Psoas muscle (tissue), 8 donors: Measurements from ENCODE around the gene IQCN. TPM values are rescaled to one million over a fixed set of nuclear protein-coding genes. Genes with fewer than 3 reads are reported as not detected.

Experiments
- ATAC-seq, 4 donors: fragments of 200-7000 bp; cut with Tn5 transposase; one replicate each; pipeline ENCODE4 v1.9.1; 2020; ENCODE audit warnings: moderate library complexity in 3 of 4, mild to moderate bottlenecking in 2 of 4
- DNase-seq, 2 donors: peaks; one replicate each; pipeline ENCODE4 v3.0.0-alpha.2; 2020
- H3K27ac ChIP-seq: fragments of 200-600 bp; one replicate; pipeline ENCODE4 v1.8.0; 2022
- H3K27me3 ChIP-seq, 3 donors: fragments of 200-600 bp in 1 of 3; one replicate each; pipeline versions ENCODE4 v1.6.1 to v1.8.0; 2013 to 2022; ENCODE audit warnings: low read length in 2 of 3, mild to moderate bottlenecking in 2 of 3, moderate library complexity in 1 of 3; ENCODE audit not compliant: insufficient read depth in 3 of 3
- H3K36me3 ChIP-seq, 2 donors: fragments of 200-600 bp in 1 of 2; one replicate each; pipeline versions ENCODE4 v1.6.1 to v1.8.0; 2013 to 2022; ENCODE audit warnings: low read depth in 1 of 2, mild to moderate bottlenecking in 1 of 2, moderate library complexity in 1 of 2; ENCODE audit not compliant: insufficient read depth in 1 of 2
- H3K4me1 ChIP-seq: fragments of 200-600 bp; one replicate; pipeline ENCODE4 v1.8.0; 2022
- H3K4me3 ChIP-seq: fragments of 200-600 bp; one replicate; pipeline ENCODE4 v1.8.0; 2022; ENCODE audit warnings: mild to moderate bottlenecking
- H3K9me3 ChIP-seq: fragments of 200-600 bp; one replicate; pipeline ENCODE4 v1.8.0; 2022
- CTCF ChIP-seq: fragments of 200-600 bp; IDR thresholded peaks from one replicate; pipeline ENCODE4 v1.8.0; 2022; ENCODE audit warnings: antibody characterized with exemption
- WGBS, 3 donors: extraction: QIAGEN DNeasy Blood & Tissue Kit; methylation state at CpG; one replicate each; pipeline versions ENCODE4 v1.1.6 to v1.1.7; 2013; 5-methylcytosine and 5-hydroxymethylcytosine counted together
- intact Hi-C, 2 donors: fragments of 100-400 bp; cut with DNase I; formaldehyde crosslinking; loops; one replicate each; pipeline versions ENCODE4 v1.11.0 to v1.14.2; 2022
- polyA plus RNA-seq, 3 donors: library from polyadenylated mRNA; stranded (reverse); fragments of 200-250 nt; gene quantifications; one replicate each; pipeline ENCODE4 v1.2.3, GENCODE V29; 2013
- total RNA-seq, 4 donors: library from RNA; stranded (reverse); fragmentation: NEBNext Ultra II Directional in 2 of 4; extraction: Animal tissue kit (Norgen Biotek cat#: 25700) in 2 of 4; gene quantifications; one replicate each; pipeline versions ENCODE4 v1.2.1 to v1.2.4, GENCODE V29; 2021 to 2023
- donor health status: healthy with polysubstance abuse.
- donor health status: DM: no; HTN: no; CAD: no; lungs with moderate emphysema.
- donor health status: Bipolar disorder and iron deficiency.
- donor health status: healthy.
- donor health status: DM: yes; HTN: yes; CAD: no.
- donor health status: DM: no; HTN: no; CAD: no.
- donor health status: DM: no; HTN: no; CAD: no.
- donor health status: DM: yes; HTN: yes; CAD: no.

IQCN gene
- total and polyA plus RNA-seq, 7 donors, result 0.12 to 1.5 (median 0.39) TPM

- ATAC-seq (no peak), DNase-seq (peak; percentile 49 to 71)
- Histone ChIP-seq H3K27me3 (no peaks in the 10 kb centered on the region), H3K4me3 (no peak overlapping the region), H3K9me3 (no peaks in the 10 kb centered on the region), H3K36me3 (no peaks in the 10 kb centered on the region), H3K27ac (no peak overlapping the region), H3K4me1 (peaks cover 10% of the 10 kb centered on the region)
- intact Hi-C loops, result loop anchor here (1.0 to 5.0 kb wide), 4 partner anchors 43 to 204 kb away; no protein-coding TSS in a partner anchor
- WGBS, 3 donors, result 13 to 15% (median 15%) methylated on average over 32 of the region's 32 CpGs
- TF ChIP-seq CTCF, result peak; percentile 68
Measured at GRCh38 chr19:18208098-18208951, 65.9 kb downstream of the IQCN start.

Other genes starting within 250 kb of the IQCN start
- gene IL12RB1, start 187.5 kb downstream of the IQCN start, total RNA-seq, result under 1 TPM; 0.15 to 0.53 (median 0.26) TPM
- under 1 TPM in 2 of 3 donors, not detected in 1; 0.14 to 0.17 TPM for gene IL12RB1, start 187.5 kb downstream of the IQCN start, polyA plus RNA-seq
- 1 to 10 TPM; 1.7 to 5.1 (median 3.2) TPM for gene MAST3, start 176.7 kb downstream of the IQCN start, total RNA-seq
- 1 to 10 TPM in 1 of 3 donors, under 1 TPM in 2; 0.34 to 2.5 (median 0.96) TPM for gene MAST3, start 176.7 kb downstream of the IQCN start, polyA plus RNA-seq
- 10 to 100 TPM in 3 of 4 donors, 1 to 10 TPM in 1; 8.6 to 20.8 (median 15.0) TPM for gene PIK3R2, start 121.3 kb downstream of the IQCN start, total RNA-seq
- 1 to 10 TPM; 4.6 to 6.0 (median 4.7) TPM for gene PIK3R2, start 121.3 kb downstream of the IQCN start, polyA plus RNA-seq
- gene IFI30, start 100.6 kb downstream of the IQCN start, total RNA-seq, result 10 to 100 TPM in 3 of 4 donors, 1 to 10 TPM in 1; 4.3 to 21.5 (median 12.5) TPM
- 10 to 100 TPM in 1 of 3 donors, 1 to 10 TPM in 2; 1.4 to 11.7 (median 4.7) TPM for gene IFI30, start 100.6 kb downstream of the IQCN start, polyA plus RNA-seq
- gene MPV17L2, start 81.2 kb downstream of the IQCN start, total RNA-seq, result 10 to 100 TPM in 1 of 4 donors, 1 to 10 TPM in 3; 5.9 to 12.7 (median 8.4) TPM
- 10 to 100 TPM; 19.9 to 23.3 (median 20.7) TPM for gene MPV17L2, start 81.2 kb downstream of the IQCN start, polyA plus RNA-seq
- 1 to 10 TPM in 2 of 4 donors, under 1 TPM in 2; 0.86 to 3.6 (median 1.5) TPM for gene RAB3A, start 70.4 kb downstream of the IQCN start, total RNA-seq
- 1 to 10 TPM in 1 of 3 donors, under 1 TPM in 2; 0.44 to 1.4 (median 0.81) TPM for gene RAB3A, start 70.4 kb downstream of the IQCN start, polyA plus RNA-seq
- 1 to 10 TPM in 1 of 4 donors, under 1 TPM in 3; 0.27 to 2.5 (median 0.86) TPM for gene PDE4C, start 48.0 kb downstream of the IQCN start, total RNA-seq
- under 1 TPM; 0.43 to 0.86 (median 0.86) TPM for gene PDE4C, start 48.0 kb downstream of the IQCN start, polyA plus RNA-seq
- 10 to 100 TPM; 68.0 to 77.1 (median 72.1) TPM for gene JUND, start 7.2 kb upstream of the IQCN start, total RNA-seq
- 10 to 100 TPM; 22.7 to 40.3 (median 38.9) TPM for gene JUND, start 7.2 kb upstream of the IQCN start, polyA plus RNA-seq
- gene LSM4, start 48.6 kb upstream of the IQCN start, total RNA-seq, result 100 to 1,000 TPM in 2 of 4 donors, 10 to 100 TPM in 2; 87.9 to 136 (median 112) TPM
- gene LSM4, start 48.6 kb upstream of the IQCN start, polyA plus RNA-seq, result 100 to 1,000 TPM; 118 to 215 (median 139) TPM
- gene PGPEP1, start 66.1 kb upstream of the IQCN start, total RNA-seq, result 10 to 100 TPM; 18.3 to 47.8 (median 31.7) TPM
- 10 to 100 TPM in 1 of 3 donors, 1 to 10 TPM in 2; 8.0 to 13.8 (median 9.1) TPM for gene PGPEP1, start 66.1 kb upstream of the IQCN start, polyA plus RNA-seq
- 1 to 10 TPM in 2 of 4 donors, under 1 TPM in 2; 0.50 to 8.5 (median 2.2) TPM for gene GDF15, start 111.7 kb upstream of the IQCN start, total RNA-seq
- gene GDF15, start 111.7 kb upstream of the IQCN start, polyA plus RNA-seq, result 10 to 100 TPM in 1 of 3 donors, under 1 TPM in 2; 0.27 to 37.1 (median 0.35) TPM
- 1 to 10 TPM; 2.0 to 4.1 (median 2.4) TPM for gene LRRC25, start 123.2 kb upstream of the IQCN start, total RNA-seq
- gene LRRC25, start 123.2 kb upstream of the IQCN start, polyA plus RNA-seq, result 1 to 10 TPM in 2 of 3 donors, under 1 TPM in 1; 0.65 to 5.2 (median 1.3) TPM
- gene SSBP4, start 144.9 kb upstream of the IQCN start, total RNA-seq, result 10 to 100 TPM; 29.1 to 46.1 (median 29.6) TPM
- 10 to 100 TPM; 25.8 to 37.8 (median 28.6) TPM for gene SSBP4, start 144.9 kb upstream of the IQCN start, polyA plus RNA-seq
- 10 to 100 TPM in 3 of 4 donors, 1 to 10 TPM in 1; 9.8 to 17.0 (median 10.9) TPM for gene ISYNA1, start 163.7 kb upstream of the IQCN start, total RNA-seq
- 1 to 10 TPM; 6.3 to 8.6 (median 8.0) TPM for gene ISYNA1, start 163.7 kb upstream of the IQCN start, polyA plus RNA-seq
- 10 to 100 TPM; 17.5 to 40.2 (median 24.9) TPM for gene ELL, start 247.6 kb upstream of the IQCN start, total RNA-seq
- 10 to 100 TPM in 1 of 3 donors, 1 to 10 TPM in 2; 7.5 to 12.3 (median 9.2) TPM for gene ELL, start 247.6 kb upstream of the IQCN start, polyA plus RNA-seq